NCI-H1048 (cell line): ENCODE data around the gene C17orf75.

Experiments
- DNase-seq: peaks from one replicate; lab custom pipeline; 2025; lab: John Stamatoyannopoulos, UW

C17orf75 gene

DNA sequence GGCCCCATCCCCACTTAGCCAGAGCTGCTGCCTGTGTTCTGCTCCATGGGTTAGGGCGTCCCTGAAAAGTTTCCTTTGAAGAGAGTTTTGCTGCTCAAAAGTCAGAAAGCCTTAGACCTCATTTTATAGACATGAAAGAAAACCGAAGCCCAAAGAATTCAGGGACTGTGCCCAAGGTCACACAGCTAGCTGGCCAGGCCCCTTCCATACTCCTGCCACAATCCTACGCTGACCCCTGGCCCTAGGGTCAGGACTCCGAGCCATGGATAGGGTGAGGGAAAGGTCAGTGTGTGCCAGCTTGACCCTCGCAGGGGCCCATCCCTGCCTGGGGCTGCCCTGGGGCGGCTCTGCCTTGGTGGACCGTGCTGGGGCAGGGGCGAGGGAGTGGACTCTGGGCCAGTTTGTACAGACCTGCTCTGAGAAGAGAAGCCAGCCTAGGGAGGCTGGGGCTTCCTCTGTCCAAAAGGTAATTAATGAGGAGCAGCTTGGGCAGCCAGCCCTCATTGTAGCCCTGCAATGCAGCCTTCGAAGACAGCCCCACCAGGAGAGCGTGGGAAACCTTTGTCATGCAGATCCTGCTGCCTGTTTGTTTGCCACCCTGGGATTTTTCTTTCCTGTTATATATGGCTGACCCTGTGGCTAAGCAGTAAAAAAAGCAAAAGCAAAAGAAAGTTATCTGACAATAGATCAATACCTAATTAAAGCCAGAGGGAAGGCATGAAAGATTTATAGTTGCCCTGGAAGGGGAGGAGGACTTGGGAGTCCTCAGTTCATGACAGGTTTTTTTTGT is 38.9 kb downstream of the C17orf75 start:
- DNase-seq: no peak

DNA sequence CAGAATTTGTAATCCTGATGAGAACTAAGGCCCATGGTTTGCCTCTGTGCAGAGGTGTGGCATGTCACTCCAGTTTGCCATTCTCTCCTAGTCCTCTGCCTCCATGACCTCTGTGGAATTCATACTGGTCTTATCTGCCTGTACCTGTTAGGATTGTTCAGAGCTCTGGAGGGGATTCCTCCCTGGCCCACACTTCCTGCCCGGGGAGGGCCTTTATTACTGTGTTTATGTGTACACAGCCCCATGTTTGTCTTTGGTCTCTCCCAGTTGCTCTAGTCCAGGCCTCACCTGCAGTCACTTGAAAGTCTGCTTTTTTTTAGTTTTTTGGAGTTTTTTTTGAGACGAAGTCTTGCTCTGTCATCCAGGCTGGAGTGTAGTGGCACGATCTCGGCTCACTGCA is 39.9 kb downstream of the C17orf75 start:
- DNase-seq: no peak

DNA sequence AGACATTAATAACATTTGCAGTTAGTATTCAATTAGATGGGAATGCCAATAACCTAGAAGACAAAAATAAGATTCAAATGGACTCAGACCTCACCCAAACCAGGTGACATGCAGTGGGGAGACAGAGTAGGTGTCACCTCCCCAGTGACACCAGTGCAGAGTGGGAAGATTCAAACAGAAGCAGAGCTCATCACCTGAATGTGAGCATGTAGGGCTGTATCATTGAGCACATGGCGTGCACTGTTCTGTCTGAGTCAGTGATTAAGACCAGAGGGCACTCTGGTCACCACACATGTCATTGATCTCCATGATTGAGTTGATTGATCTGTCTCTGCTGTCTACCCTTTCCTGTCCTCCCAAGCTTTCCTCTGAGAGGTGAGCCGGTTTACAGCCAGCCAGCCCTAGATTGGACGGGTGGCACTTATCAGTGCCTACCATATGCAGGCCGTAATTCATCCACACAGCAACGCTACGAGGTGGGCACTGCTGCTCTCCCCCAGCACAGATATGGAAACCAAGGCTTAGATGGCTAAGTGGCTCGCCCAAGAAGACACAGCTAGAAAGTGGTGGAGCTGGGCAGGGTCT is 42.3 kb downstream of the C17orf75 start:
- no peak for DNase-seq

DNA sequence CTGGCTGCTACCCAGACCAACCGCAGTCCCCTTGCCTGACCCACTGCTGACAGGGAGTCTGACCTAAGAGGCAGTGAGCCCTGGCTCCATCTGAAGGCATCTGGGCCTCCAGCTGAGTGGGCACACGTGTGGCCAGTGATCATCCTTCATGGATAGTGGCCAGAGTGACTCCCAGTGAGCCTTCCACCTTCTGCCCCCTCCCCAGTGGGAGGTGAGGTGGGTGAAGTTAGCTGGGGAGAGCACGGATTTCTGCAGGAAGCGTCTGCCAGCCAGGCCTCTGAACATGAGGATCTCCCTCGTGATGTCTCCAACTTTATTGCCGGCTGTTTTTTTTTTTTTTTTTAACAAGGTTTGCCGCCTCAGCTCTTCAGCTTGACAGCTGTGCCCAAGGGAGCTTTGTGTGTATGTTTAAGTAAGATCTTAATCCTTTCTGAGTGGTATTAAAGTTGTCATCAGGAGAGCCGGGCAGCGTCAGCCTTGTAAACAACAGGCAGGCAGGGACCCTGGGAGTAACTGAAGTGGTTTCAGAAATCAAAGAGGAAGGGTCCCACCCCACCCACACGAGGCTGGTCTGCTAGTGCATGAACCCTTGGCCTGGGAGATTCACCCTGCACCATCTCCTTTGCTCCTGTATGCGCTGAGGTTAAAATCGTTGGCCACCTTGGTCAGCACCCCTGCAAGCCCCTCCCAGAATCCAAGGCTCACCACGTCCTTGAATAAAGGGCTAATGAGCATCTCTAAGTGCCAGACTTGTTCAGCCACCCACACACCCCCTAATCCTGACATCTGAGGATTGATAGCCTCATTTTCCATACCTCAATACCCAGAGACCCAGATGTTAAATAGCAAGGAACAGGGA is 43.0 kb downstream of the C17orf75 start:
- DNase-seq: no peak

DNA sequence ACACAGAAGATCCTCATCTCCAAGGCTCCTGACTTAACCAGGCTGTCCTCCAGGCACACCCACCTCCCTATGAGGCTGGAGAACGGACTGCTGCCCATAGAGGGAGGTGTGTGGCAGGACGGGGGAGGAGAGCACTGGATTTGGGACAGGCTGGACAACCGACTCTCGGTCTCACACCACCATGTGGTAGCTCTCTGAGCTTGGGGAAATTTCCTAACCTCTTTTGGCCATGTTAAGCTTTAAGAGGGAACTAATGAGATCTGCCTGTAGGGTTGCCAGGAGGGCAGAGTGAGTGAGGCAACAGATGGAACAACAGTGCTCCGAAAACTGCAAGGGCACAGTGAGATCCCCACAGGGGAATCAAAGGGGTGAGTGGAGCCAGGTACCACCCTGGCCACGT is 43.7 kb downstream of the C17orf75 start:
- DNase-seq: no peak

DNA sequence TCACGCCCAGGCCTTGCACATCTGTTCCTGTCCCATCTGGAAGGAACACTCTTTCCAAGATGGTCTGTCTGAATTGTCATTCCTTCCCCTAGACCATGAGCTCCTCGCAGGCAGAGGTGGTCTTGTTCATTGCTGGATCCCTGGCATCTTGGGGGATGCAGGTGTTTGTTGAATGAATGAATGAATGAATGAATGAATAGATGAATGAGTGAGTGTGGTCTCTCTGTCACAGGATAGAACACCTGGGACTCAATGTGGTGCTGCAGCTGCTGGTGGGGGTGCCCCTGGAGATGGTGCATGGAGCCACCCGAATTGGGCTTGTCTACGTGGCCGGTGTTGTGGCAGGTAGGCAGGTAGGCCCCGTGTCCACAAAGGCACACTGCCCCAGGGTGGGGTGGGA is 44.1 kb downstream of the C17orf75 start:
- no peak for DNase-seq

DNA sequence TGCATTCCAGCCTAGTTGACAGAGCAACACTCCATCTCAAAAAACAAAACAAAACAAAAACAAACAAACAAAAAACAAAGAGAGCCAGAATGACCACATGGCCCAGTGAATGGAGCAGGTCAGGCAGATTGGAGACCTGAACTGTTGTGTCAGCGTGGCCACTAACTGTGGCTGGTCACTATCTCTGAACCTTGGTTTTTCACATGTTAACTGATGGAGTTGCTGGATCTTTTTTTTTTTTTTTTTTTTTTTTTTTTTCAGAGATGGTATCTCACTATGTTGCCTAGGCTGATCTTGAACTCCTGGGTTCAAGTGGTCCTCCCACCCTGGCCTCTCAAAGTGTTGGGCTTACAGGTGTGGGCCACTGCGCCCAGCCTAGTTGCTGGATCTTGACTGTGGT is 44.5 kb downstream of the C17orf75 start:
- no peak for DNase-seq

DNA sequence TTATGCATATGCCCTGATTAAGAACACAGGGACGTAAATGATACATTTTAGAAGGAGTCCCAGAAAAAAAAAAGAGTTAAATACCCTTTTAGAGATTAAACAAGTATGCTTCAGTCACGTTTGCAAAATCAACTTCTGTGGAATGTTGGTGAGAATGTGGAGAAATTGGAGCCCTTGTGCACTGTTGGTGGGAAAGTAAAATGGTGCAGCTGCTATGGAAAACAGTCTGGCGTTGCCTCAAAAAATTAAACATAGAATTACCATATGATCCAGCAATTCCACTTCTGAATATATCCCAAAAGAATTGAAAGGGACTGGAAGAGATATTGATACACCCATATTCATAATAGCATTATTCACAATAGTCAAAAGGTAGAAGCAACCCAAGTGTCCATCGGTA is 49.9 kb downstream of the C17orf75 start:
- DNase-seq: no peak

DNA sequence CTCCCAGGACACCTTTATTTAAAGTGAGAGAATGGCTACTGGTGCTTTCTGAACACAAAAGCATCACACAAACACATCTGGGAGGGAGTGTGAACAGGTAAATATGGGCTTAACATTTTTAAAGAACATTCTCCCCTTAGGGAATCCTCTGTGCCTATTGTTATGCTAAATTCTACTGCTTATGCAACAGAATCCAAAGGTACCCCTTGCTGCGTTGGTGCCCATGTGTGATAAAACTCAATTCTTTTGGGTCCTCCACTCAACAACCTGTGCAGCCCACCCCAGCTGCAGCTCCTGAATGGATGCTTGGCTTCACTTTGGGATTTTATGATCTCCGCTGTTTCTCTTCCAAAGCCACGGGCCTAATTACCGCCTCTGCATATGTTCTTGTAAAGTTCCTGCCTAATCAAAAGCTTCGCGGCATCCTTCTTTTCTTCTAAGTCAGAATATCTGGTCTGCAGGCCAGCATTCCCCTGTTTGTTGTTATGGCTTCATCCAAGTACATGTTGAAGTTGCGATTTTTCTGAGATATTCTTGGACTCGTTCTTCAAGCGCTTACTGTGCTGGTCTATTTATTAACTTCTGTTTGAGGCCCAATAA is 52.4 kb downstream of the C17orf75 start:
- no peak for DNase-seq

DNA sequence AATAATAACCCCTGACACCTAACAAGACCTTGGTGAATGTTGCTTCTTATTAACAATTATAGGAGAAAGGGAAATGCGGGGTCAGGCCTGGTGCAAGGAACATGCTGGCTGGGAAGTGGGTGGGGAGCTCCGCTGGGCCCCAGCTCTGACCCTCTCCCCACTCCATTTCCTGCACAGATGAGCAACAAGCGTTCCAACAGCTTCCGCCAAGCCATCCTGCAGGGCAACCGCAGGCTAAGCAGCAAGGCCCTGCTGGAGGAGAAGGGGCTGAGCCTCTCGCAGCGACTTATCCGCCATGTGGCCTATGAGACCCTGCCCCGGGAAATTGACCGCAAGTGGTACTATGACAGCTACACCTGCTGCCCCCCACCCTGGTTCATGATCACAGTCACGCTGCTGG is 53.4 kb downstream of the C17orf75 start:
- DNase-seq: no peak

DNA sequence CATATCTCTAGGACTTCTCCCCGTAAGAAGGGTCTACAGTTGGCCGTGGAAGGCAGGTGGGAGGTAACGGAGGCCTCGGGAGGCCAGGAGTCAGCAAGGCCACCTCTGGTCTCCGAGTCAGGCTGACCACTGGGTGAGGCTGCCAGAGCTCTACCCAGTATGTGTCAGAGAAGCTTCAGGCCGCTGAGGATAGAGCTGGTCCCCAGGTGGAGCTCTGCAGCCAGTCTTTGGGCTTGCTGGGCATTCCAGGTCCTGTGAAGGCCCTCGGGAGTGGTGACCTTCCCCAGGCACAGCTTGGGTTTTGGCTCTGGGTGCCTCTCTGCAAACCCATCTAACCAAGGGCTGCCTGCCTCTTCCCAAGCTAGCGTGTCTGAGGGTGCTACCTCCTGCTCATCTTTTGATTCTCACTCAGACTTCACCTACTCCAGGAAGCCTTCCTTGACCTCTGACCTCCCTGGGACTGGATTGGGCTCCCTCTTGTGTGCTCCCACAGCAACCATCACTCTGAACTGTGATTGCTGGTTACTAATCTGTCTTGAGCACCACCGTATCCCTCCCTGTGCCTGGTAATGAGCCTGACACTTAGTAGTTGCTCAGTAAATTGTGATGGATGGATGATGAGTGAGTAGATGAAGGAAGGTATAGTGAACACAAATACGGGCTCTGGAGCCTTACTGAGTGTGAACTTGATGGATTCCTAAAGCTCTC is 54.0 kb downstream of the C17orf75 start:
- no peak for DNase-seq

DNA sequence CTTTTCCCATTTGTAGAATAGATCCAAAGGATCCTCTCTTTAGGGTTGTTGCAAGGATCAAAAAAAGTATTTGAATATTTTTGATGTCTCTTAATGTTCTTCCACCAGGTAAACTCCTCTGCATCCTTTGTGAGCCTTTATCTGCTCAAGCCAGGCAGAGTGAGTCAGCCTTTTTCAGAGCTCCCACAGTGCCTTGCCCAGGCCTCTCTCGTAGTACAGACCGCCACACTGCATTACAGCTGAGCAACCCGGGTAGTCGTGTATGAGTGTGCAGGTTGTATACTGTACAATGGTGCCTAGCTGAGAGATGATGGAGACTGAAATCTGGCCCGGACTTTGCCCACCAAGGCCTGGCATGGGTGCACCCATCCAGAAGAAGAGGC is 55.5 kb downstream of the C17orf75 start:
- no peak for DNase-seq

DNA sequence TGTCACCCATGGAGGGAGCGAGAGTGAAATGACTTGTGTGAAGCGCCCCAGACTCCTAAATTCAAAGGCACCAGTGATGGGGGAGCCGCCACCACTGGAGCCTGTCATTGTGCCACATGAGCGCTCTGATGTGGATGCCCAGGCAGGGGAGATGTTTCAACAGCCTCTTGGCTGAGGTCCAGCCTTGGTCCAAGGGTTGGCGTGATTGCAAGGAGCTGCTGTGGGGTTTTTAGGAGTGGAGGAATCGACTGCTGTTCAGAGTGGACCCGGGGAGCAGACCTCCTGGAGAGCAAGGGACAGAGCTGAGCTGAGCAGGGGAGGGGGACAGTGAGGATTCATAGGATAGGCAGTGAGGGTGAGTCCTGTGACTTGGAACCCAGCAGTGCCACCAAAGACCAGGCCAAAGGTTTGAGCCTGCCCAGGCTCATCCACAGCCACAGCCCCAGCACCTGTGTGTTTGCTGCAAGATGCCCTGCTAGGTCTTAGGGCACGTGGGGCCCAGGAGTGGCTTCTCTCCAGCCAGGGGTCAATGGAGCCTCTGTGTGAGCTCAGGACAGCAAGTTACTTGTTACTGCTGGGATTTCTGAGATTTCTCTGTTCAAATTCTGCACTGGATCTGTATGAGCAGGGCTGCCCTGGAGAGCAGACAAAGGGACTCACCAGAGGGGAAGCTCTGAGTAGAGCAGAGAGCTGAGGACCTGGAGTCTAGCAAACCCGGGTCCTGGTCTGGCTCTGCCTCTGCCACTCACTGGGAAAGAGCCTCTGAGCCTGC is 56.0 kb downstream of the C17orf75 start:
- no peak for DNase-seq

DNA sequence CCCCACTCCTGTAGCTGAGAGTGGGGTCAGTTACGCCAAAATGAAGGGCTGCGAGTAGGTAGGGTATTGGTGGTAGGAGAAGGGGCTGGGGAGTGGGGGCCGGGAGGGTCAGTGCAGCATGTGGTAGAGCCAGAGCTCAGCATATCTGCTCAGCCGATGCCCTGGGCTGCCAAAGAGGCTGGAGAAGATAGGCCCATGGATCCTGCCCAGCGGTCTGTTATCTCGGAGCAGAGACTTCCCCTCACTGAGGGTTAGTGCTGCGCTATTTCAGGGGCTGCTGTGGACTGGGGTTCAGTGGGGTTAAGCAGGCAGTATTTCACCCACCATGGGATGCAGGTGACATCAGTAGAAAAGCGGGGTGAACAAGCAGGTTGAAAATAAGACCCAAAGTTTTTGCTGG is 56.7 kb downstream of the C17orf75 start:
- DNase-seq: no peak

DNA sequence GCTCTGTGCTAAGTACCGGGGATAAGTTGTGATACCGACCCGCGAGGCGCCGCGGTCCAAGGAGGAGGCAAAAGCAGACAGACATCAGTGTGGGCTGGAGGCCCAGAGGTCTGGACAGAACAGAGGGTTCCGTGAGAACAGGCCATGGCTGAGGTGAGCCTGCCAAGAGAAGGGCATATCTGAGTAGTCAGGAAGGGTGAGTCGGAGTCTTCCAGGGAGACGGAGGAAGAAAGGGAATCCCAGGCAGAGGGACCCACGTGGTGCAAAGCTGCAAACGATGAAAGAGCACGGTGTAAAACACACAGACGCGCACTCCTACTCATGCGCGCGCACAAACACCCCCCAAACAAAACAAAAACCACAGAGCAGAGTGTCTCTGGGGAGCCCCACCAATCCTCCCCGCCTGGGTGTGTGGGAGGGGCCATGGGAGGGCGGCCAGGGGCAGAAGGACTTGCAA is 58.2 kb downstream of the C17orf75 start:
- no peak for DNase-seq

DNA sequence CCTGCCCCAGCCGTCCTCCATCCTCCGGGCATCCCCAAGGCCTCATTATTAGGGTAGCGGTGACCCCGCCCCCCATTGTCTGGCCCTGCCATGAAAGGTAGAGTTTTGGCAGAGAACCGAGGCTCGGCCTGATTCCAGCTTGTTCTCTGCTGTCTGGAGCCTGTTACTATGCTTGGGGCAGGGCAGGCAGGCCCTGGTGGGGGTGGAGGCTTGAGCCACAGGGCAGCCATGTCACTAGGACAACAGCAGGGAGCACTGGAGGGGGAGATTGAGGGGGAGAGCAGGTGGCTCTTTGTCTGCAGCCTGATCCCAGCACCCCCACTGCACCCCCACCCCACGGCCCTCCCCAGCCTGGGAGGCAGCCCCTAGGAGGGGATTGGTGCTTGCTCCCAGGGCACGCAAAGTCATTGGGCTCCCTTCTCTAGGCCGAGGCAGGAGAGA is 60.9 kb downstream of the C17orf75 start:
- DNase-seq: no peak

DNA sequence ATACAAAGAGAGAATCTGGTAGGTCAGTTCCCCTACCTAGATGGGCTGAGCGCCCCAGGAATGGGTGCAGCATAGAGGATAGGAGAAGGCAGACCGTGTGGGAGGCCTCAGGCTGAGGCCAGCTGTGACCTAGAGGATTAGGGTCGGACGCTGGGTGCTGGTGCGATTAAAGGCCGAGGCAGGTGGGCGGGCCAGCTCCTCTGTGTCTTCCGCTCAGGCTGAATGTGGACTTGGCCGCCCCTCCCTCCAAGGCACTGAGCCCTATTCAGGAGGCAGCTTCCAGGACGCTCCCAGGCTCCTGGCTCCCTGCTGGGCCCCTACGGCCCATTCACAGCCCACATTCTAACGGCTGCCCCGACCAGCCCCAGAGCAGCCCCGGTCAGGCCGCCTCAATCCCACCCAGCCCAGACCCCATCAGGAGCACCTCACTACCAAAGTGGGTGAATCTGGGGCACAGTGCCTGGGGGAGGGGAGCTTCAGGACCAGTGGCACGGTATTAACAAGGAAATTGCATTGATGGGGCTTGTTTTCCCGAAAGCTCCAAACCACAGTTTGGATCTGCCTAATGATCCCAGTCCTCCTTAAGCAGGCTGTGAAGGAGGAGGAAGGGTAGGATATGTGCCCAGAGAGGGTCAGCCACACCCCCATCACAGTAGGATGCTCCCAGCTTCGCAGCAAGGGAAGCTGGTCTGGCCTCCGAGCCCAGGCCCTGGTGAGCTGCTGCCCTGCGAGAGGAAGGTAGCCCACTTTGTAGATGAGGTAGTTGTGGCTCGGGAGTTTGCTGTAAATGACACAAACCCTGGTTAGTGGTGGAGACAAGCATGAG is 61.9 kb downstream of the C17orf75 start:
- no peak for DNase-seq

DNA sequence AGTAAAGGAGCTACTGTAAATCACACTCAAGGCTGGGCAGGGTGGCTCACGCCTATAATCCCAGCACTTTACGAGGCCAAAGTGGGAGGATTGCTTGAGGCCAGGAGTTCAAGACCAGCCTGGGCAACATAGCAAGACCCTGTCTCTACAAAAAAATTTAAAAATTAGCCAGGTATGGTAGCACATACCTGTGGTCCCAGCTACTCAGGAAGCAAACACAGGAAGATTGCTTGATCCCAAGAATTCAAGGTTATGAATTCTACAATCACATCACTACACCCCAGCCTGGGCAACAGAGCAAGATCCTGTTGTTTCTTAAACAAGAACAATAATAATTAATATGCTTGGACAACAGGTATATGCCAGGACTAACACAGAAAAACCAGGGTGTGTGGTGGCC is 63.2 kb downstream of the C17orf75 start:
- no peak for DNase-seq
